HepG2 (cell line): ENCODE results near the gene GLG1. TPM values are rescaled to one million over a fixed set of nuclear protein-coding genes. Genes with fewer than 3 reads are reported as not detected.
A peak's percentile ranks its signal among the peaks of the same experiment; 100 is the strongest.

ENCODE experiments used
- ARNT2 ChIP-seq: sonication (generic); formaldehyde crosslinking; IDR thresholded peaks from 2 replicates; pipeline ENCODE4 v1.8.0; 2022; ENCODE audit warnings: mild to moderate bottlenecking, low read depth, missing genetic modification reagents, moderate library complexity
- ASH2L ChIP-seq: fragments of 300-600, 200-600 bp; sonication (generic); IDR thresholded peaks from 2 replicates; pipeline ENCODE4 v1.7.0; 2017; ENCODE audit warnings: low read depth, mild to moderate bottlenecking, moderate library complexity, mixed read lengths, low read length; ENCODE audit not compliant: insufficient read length
- ATF1 ChIP-seq: IDR thresholded peaks from 2 replicates; pipeline ENCODE4 v1.6.1; 2016; ENCODE audit warnings: mild to moderate bottlenecking, control low read depth
- DZIP1 ChIP-seq: sonication (generic); formaldehyde crosslinking; IDR thresholded peaks from 2 replicates; pipeline ENCODE4 v1.5.0; 2020; ENCODE audit warnings: mild to moderate bottlenecking, missing genetic modification reagents
- ELK4 ChIP-seq: sonication (generic); formaldehyde crosslinking; IDR thresholded peaks from 2 replicates; pipeline ENCODE4 v1.9.0; 2021; ENCODE audit warnings: missing genetic modification reagents, borderline replicate concordance
- EZH2 ChIP-seq: conservative IDR thresholded peaks from 2 replicates; pipeline ENCODE4 v1.6.1; 2012; ENCODE audit warnings: mild to moderate bottlenecking, low read depth, low read length, moderate library complexity
- GLMP ChIP-seq: sonication (generic); formaldehyde crosslinking; IDR thresholded peaks from 2 replicates; pipeline ENCODE4 v1.9.0; 2021; ENCODE audit warnings: missing genetic modification reagents, mild to moderate bottlenecking, borderline replicate concordance
- HNF1A ChIP-seq, 2 experiments: sonication (generic) in 1 of 2; formaldehyde crosslinking in 1 of 2; IDR thresholded peaks; 2 replicates each; pipeline versions ENCODE4 v1.4.0 to v1.6.1; 2016 to 2020; ENCODE audit warnings: borderline replicate concordance in 1 of 2, low read depth in 1 of 2, mild to moderate bottlenecking in 1 of 2, missing genetic modification reagents in 1 of 2
- NCOA2 ChIP-seq: sonication (generic); formaldehyde crosslinking; IDR thresholded peaks from 2 replicates; pipeline ENCODE4 v1.8.0; 2022; ENCODE audit warnings: inconsistent platforms
- NFYB ChIP-seq: sonication (generic); formaldehyde crosslinking; IDR thresholded peaks from 2 replicates; pipeline ENCODE4 v1.4.0; 2020; ENCODE audit warnings: missing genetic modification reagents
- PAX8 ChIP-seq: sonication (generic); formaldehyde crosslinking; IDR thresholded peaks from 2 replicates; pipeline ENCODE4 v1.8.0; 2022; ENCODE audit warnings: mild to moderate bottlenecking, missing genetic modification reagents, borderline replicate concordance
- SAP130 ChIP-seq: IDR thresholded peaks from 2 replicates; pipeline ENCODE4 v1.6.1; 2016; ENCODE audit warnings: low read depth
- SKI ChIP-seq: fragments of 450-650 bp; IDR thresholded peaks from one replicate; pipeline ENCODE4 v1.6.1; 2018; ENCODE audit warnings: mild to moderate bottlenecking; ENCODE audit not compliant: partially characterized antibody
- SOX5 ChIP-seq: IDR thresholded peaks from 2 replicates; pipeline ENCODE4 v1.6.1; 2016; ENCODE audit warnings: borderline replicate concordance
- ZBTB25 ChIP-seq: IDR thresholded peaks from 2 replicates; pipeline ENCODE4 v1.6.1; 2018; ENCODE audit warnings: missing genetic modification reagents
- ZNF446 ChIP-seq: sonication (generic); formaldehyde crosslinking; IDR thresholded peaks from 2 replicates; pipeline ENCODE4 v1.5.0; 2020; ENCODE audit warnings: mild to moderate bottlenecking, missing genetic modification reagents
- ZNF670 ChIP-seq: sonication (generic); formaldehyde crosslinking; IDR thresholded peaks from 2 replicates; pipeline ENCODE4 v1.8.0; 2022; ENCODE audit warnings: mild to moderate bottlenecking, missing genetic modification reagents, borderline replicate concordance
- ZNF780A ChIP-seq: sonication (generic); formaldehyde crosslinking; IDR thresholded peaks from 2 replicates; pipeline ENCODE4 v1.8.0; 2022; ENCODE audit warnings: mild to moderate bottlenecking, missing genetic modification reagents, moderate library complexity
- ZNF816 ChIP-seq: sonication (generic); formaldehyde crosslinking; IDR thresholded peaks from 2 replicates; pipeline ENCODE4 v1.8.0; 2022; ENCODE audit warnings: missing genetic modification reagents, mild to moderate bottlenecking, borderline replicate concordance
- polyA plus RNA-seq, 8 experiments: library from polyadenylated mRNA; depleted of rRNA in 3 of 8; stranded (reverse) in 7 of 8; unstranded in 1 of 8; fragments of >200 nt; fragmentation: Illumina TruSeq in 4 of 8; extraction: Trizol in 4 of 8; gene quantifications; 2 replicates each; pipeline versions ENCODE4 v1.2.1 to v1.2.3, GENCODE V29; 2011 to 2016; ENCODE audit warnings: low read depth in 4 of 8, missing spikeins in 1 of 8, mixed read lengths in 1 of 8; ENCODE audit not compliant: insufficient read depth in 1 of 8
- total RNA-seq, 5 experiments: library from RNA; depleted of rRNA; stranded (reverse); fragments of >200 nt; fragmentation: Illumina TruSeq; extraction: Trizol; gene quantifications; 2 replicates each; pipeline ENCODE4 v1.2.3, GENCODE V29; 2016; ENCODE audit warnings: low read depth in 1 of 5

GLG1 gene
- total and polyA plus RNA-seq, 2 of the 13 experiments (the other 11 are each of a cell fraction or from before 2014, with no cell fraction given): 87.7 to 141 TPM

GRCh38 chr16:74477226-74477625 lies 129.7 kb downstream of the GLG1 start (continued):
- TF ChIP-seq ZBTB25 (CRISPR knock-in tag) (no peak), GLMP (CRISPR knock-in tag) (no peak), ZNF816 (no peak), SAP130 (CRISPR knock-in tag) (0 out of 2 replicates have a peak, but pooled peaks have one; percentile 29), ELK4 (CRISPR knock-in tag) (no peak), ZNF780A (CRISPR knock-in tag) (no peak), NFYB (CRISPR knock-in tag) (no peak), NCOA2 (no peak), ASH2L (no peak), SOX5 (CRISPR knock-in tag) (no peak), HNF1A (IDR thresholded peaks at IDR 0.05; ENCODE audit: low read depth) (peak; percentile 70), HNF1A (CRISPR knock-in tag; IDR thresholded peaks at IDR 0.05; ENCODE audit: borderline replicate concordance) (peak; percentile 60; the same call in 1 of the 2 replicates), ATF1 (CRISPR knock-in tag) (no peak), ARNT2 (CRISPR knock-in tag) (no peak), EZH2 (no peak), DZIP1 (CRISPR knock-in tag) (no peak), SKI (no peak), ZNF670 (CRISPR knock-in tag) (no peak), ZNF446 (CRISPR knock-in tag) (no peak), PAX8 (CRISPR knock-in tag) (no peak)
